OCI-LY3 (cell line): Measurements from ENCODE around the gene RPL6.

Source experiments
- H2AFZ ChIP-seq: fragments of 200-600, 300-600 bp; shearing (Covaris generic); 2 replicates; pipeline ENCODE4 v1.6.0; 2014; ENCODE audit warnings: antibody characterized with exemption, low read depth, low read length
- H3K27ac ChIP-seq: fragments of 200-600, 300-600 bp; sonication (generic); 2 replicates; pipeline ENCODE4 v1.5.1; 2014; ENCODE audit warnings: mild to moderate bottlenecking, low read length, moderate library complexity, mixed read lengths
- H3K27me3 ChIP-seq: fragments of 200-600, 300-600 bp; sonication (generic); 2 replicates; pipeline ENCODE4 v1.6.1; 2014; ENCODE audit warnings: low read depth, low read length, mixed read lengths
- H3K36me3 ChIP-seq: fragments of 200-600, 300-600 bp; sonication (generic); replicated peaks from 2 replicates; pipeline ENCODE3; 2014; ENCODE audit warnings: low read depth, low read length, mixed read lengths
- H3K4me1 ChIP-seq: fragments of 300-600, 200-600 bp; sonication (generic); 2 replicates; pipeline ENCODE4 v1.6.1; 2014; ENCODE audit warnings: low read length, mixed read lengths
- H3K4me2 ChIP-seq: fragments of 200-600, 300-600 bp; sonication (generic); 2 replicates; pipeline ENCODE4 v1.6.1; 2014; ENCODE audit warnings: low read length, mixed read lengths
- H3K4me3 ChIP-seq: fragments of 300-600, 200-600 bp; sonication (generic); 2 replicates; pipeline ENCODE4 v1.5.1; 2014; ENCODE audit warnings: antibody characterized with exemption, mild to moderate bottlenecking, low read length, moderate library complexity
- H3K79me2 ChIP-seq: fragments of 300-600, 200-600 bp; shearing (Covaris generic); 2 replicates; pipeline ENCODE4 v1.6.1; 2014; ENCODE audit warnings: mild to moderate bottlenecking, low read length, mixed read lengths
- H3K9ac ChIP-seq: fragments of 300-600, 200-600 bp; shearing (Covaris generic); 2 replicates; pipeline ENCODE4 v1.6.0; 2014; ENCODE audit warnings: mild to moderate bottlenecking, low read length, moderate library complexity
- H3K9me3 ChIP-seq: fragments of 200-600, 300-600 bp; shearing (Covaris generic); 2 replicates; pipeline ENCODE4 v1.6.1; 2014; ENCODE audit warnings: low read length, mixed read lengths; ENCODE audit not compliant: insufficient read depth
- H4K20me1 ChIP-seq: fragments of 200-600, 300-600 bp; sonication (generic); 2 replicates; pipeline ENCODE4 v1.6.1; 2016; ENCODE audit warnings: low read length, mixed read lengths; ENCODE audit not compliant: insufficient read depth
- CTCF ChIP-seq: fragments of 200-600, 300-600 bp; sonication (generic); IDR thresholded peaks from 2 replicates; pipeline ENCODE4 v1.5.1; 2014; ENCODE audit warnings: antibody characterized with exemption, low read length, low read depth
- EZH2phosphoT487 ChIP-seq: fragments of 200-600 bp; shearing (Covaris generic); IDR thresholded peaks from 2 replicates; pipeline ENCODE4 v1.6.1; 2018; ENCODE audit warnings: antibody characterized with exemption, mixed run types, low read depth

RPL6 gene

GRCh38 chr12:112381406-112381882 lies 28.0 kb downstream of the RPL6 start:
- H3K27me3 ChIP-seq = no peaks in the 10 kb centered on the region
- peaks cover 11% of the 10 kb centered on the region for H3K4me1 ChIP-seq
- H2AFZ ChIP-seq = peak overlapping the region; percentile 61; the same call in 1 of the 2 replicates
- peaks cover 9% of the 10 kb centered on the region; the same call in 1 of the 2 replicates for H4K20me1 ChIP-seq
- H3K4me2 ChIP-seq = peak overlapping the region; percentile 89
- H3K9ac ChIP-seq = peak overlapping the region; percentile 85
- H3K27ac ChIP-seq = peak overlapping the region; percentile 49
- peaks cover 42% of the 10 kb centered on the region for H3K79me2 ChIP-seq
- peak overlapping the region; percentile 93 for H3K4me3 ChIP-seq
- H3K9me3 ChIP-seq = no peaks in the 10 kb centered on the region
- TF ChIP-seq CTCF (no peak), EZH2phosphoT487 (no peak)
- no peaks in the 10 kb centered on the region for H3K36me3 ChIP-seq

- no peaks in the 10 kb centered on the region for H3K9me3 ChIP-seq
- peak overlapping the region; percentile 49; the same call in 1 of the 2 replicates for H3K27ac ChIP-seq
- peaks cover 11% of the 10 kb centered on the region for H3K4me1 ChIP-seq
- TF ChIP-seq CTCF (no peak), EZH2phosphoT487 (no peak)
- peak overlapping the region; percentile 89 for H3K4me2 ChIP-seq
- H3K36me3 ChIP-seq = no peaks in the 10 kb centered on the region
- peaks cover 10% of the 10 kb centered on the region; the same call in 1 of the 2 replicates for H4K20me1 ChIP-seq
- peaks cover 43% of the 10 kb centered on the region for H3K79me2 ChIP-seq
- H3K4me3 ChIP-seq = peak overlapping the region; percentile 93
- peak overlapping the region; percentile 85 for H3K9ac ChIP-seq
- H3K27me3 ChIP-seq = no peaks in the 10 kb centered on the region
- peak overlapping the region; percentile 61; the same call in 1 of the 2 replicates for H2AFZ ChIP-seq
Measured at GRCh38 chr12:112380663-112381405, 28.6 kb downstream of the RPL6 start.

GRCh38 chr12:112375105-112375504 lies 34.3 kb downstream of the RPL6 start:
- H4K20me1 ChIP-seq = peaks cover 9% of the 10 kb centered on the region; the same call in 1 of the 2 replicates
- H3K27ac ChIP-seq = no peak overlapping the region
- no peak overlapping the region for H3K9ac ChIP-seq
- no peak overlapping the region for H3K4me2 ChIP-seq
- no peak for TF ChIP-seq CTCF
- no peak for TF ChIP-seq EZH2phosphoT487
- peaks cover 58% of the 10 kb centered on the region for H3K79me2 ChIP-seq
- H3K4me3 ChIP-seq = no peak overlapping the region
- H3K4me1 ChIP-seq = peaks cover 5% of the 10 kb centered on the region; the same call in 1 of the 2 replicates
- peaks cover 3% of the 10 kb centered on the region for H3K36me3 ChIP-seq
- H3K9me3 ChIP-seq = no peaks in the 10 kb centered on the region
- H3K27me3 ChIP-seq = no peaks in the 10 kb centered on the region
- no peak overlapping the region for H2AFZ ChIP-seq

- peaks cover 15% of the 10 kb centered on the region for H4K20me1 ChIP-seq
- TF ChIP-seq CTCF (no peak), EZH2phosphoT487 (no peak)
Measured at GRCh38 chr12:112374166-112374740, 35.2 kb downstream of the RPL6 start.

More at GRCh38 chr12:112374166-112374740, 35.2 kb downstream of the RPL6 start:
- Histone ChIP-seq H3K27ac (no peak overlapping the region), H3K36me3 (peaks cover 3% of the 10 kb centered on the region), H3K4me3 (no peak overlapping the region), H3K4me2 (no peak overlapping the region), H2AFZ (no peak overlapping the region), H3K9me3 (no peaks in the 10 kb centered on the region), H3K79me2 (peaks cover 57% of the 10 kb centered on the region), H3K9ac (no peak overlapping the region), H3K27me3 (no peaks in the 10 kb centered on the region), H3K4me1 (peaks cover 5% of the 10 kb centered on the region; the same call in 1 of the 2 replicates)
